ENCODE results near the gene CPNE6. TPM values are rescaled to one million over a fixed set of nuclear protein-coding genes. Genes with fewer than 3 reads are reported as not detected.
A peak's percentile ranks its signal among the peaks of the same experiment; 100 is the strongest.

CPNE6 gene
- total and polyA plus RNA-seq, 5 experiments from 2014 or later, result not detected

DNA sequence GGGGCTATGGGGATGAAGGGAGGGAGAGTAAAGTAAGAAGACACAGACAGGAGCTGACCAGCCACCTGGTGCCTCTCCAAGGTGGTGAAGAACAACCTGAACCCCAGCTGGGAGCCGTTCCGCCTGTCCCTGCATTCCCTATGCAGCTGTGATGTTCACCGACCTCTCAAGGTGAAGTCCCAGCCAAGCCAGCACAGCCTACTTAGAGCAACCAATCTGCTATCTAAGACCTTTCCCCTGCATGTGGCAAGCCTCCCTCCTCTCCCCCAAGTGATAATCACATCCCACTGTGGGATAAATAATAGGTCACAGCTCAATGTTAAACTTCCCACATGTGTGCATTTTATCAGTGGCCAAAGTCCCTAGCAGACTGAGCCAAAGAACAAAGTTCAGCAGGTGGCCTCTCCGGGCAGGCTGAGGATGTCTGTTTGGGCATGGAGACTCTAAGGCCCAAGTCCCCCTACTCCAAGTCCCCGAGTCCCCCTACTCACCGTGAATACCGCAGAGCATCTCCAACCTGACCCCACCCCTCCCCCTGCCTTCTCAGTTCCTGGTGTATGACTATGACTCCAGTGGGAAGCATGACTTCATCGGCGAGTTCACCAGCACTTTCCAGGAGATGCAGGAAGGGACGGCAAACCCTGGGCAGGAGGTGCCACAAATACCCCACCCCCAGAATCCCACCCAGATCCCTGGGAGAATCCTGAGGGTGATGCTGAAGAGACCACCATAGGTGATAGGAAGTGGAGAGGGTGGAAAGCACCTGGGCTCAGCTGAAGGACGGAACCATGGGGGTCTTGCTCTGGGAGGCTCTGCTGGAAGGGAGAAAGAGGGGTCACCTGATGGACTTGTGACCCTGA, 3.5 kb downstream of the CPNE6 start:
- Mint-ChIP-seq H3K4me3 (no peak overlapping the region), H3K27me3 (peaks cover 0 to 4% (median 0%) of the 10 kb centered on the region in 5 donors), H3K9me3 (no peaks in the 10 kb centered on the region), H3K4me1 (peaks cover 3 to 11% (median 6%) of the 10 kb centered on the region in 4 donors), H3K27ac (peak overlapping the region in 3 of 10 donors; percentile 53 to 85 (median 58)), H3K36me3 (no peaks in the 10 kb centered on the region)
- no peak for DNase-seq
- POLR2A ChIA-PET, result no interaction called here
- ATAC-seq, result no peak

DNA sequence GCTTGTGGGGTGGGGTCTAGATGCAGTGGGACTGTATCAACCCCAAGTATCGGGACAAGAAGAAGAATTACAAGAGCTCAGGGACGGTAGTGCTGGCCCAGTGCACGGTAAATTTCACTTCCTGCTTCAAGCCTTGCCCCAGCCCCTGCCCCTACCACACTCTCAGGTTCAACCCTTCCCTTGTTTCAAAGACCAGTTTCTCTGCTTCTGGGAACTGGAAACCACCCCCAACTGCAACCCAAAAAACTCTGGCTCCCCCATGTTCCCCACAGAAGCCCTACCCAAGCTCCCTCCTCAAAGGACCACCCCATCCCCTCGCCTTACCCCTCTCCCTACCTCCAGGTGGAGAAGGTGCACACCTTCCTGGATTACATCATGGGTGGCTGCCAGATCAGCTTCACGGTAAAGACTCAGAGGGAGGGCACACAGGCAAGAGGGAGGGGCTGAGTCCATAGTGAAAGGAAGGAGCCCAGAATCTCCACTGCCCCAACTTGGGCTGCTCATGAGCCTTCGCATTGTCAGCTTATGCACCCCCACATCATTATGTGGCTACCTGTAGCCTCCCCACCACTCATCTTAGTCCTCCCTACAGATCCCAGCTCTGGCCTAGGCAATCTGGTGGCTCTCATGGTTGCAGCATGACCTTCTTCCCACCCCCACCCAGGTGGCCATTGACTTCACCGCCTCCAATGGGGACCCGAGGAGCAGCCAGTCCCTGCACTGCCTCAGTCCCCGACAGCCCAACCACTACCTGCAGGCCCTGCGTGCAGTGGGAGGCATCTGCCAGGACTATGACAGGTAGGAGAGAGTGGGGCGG, 4.3 kb downstream of the CPNE6 start:
- Mint-ChIP-seq H3K9me3 (no peaks in the 10 kb centered on the region), H3K36me3 (no peaks in the 10 kb centered on the region), H3K4me1 (peaks cover 6 to 20% (median 14%) of the 10 kb centered on the region in 4 donors), H3K27me3 (peaks cover 0 to 4% (median 0%) of the 10 kb centered on the region in 5 donors), H3K27ac (peak overlapping the region in 2 of 10 donors; percentile 58 to 67), H3K4me3 (no peak overlapping the region)
- POLR2A ChIA-PET, result no interaction called here
- ATAC-seq (no peak), DNase-seq (no peak)

DNA sequence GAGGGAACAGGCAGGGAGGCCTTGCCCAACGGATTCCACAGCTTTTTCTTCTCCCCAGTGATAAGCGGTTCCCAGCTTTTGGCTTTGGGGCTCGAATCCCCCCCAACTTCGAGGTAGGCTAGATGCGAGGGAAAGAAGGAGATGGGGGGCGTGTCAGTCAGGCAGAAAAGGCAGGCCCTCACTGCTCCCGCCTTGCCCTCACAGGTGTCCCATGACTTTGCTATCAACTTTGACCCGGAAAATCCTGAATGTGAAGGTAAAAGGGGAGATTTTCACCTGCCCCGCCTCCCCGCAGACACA, 4.9 kb downstream of the CPNE6 start:
- peaks cover 6 to 23% (median 17%) of the 10 kb centered on the region in 4 donors for H3K4me1 Mint-ChIP-seq
- H3K4me3 Mint-ChIP-seq, result no peak overlapping the region
- no peaks in the 10 kb centered on the region for H3K36me3 Mint-ChIP-seq
- no peaks in the 10 kb centered on the region for H3K27me3 Mint-ChIP-seq
- DNase-seq (no peak), ATAC-seq (no peak)
- no peaks in the 10 kb centered on the region for H3K9me3 Mint-ChIP-seq
- H3K27ac Mint-ChIP-seq, result no peak overlapping the region
- POLR2A ChIA-PET, result no interaction called here

DNA sequence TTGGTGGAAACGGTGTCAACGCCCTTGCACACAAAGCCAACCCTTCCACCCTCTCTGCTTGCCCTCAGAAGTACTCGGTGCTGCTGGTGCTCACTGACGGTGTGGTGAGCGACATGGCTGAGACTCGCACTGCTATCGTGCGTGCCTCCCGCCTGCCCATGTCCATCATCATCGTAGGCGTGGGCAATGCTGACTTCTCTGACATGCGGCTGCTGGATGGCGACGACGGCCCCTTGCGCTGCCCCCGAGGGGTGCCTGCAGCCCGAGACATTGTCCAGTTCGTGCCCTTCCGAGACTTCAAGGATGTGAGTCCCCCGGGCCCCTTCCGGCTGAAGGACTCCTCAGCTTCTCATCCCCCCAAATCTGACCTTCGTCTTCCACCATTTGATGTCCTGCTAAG, 5.7 kb downstream of the CPNE6 start:
- H3K4me1 Mint-ChIP-seq, result peaks cover 10 to 27% (median 22%) of the 10 kb centered on the region in 4 donors
- H3K27ac Mint-ChIP-seq, result peak overlapping the region in 1 of 10 donors; percentile 65
- H3K36me3 Mint-ChIP-seq, result no peaks in the 10 kb centered on the region
- no peak for DNase-seq
- POLR2A ChIA-PET, result no interaction called here
- no peaks in the 10 kb centered on the region for H3K9me3 Mint-ChIP-seq
- no peak for ATAC-seq
- H3K27me3 Mint-ChIP-seq, result no peaks in the 10 kb centered on the region
- no peak overlapping the region for H3K4me3 Mint-ChIP-seq

DNA sequence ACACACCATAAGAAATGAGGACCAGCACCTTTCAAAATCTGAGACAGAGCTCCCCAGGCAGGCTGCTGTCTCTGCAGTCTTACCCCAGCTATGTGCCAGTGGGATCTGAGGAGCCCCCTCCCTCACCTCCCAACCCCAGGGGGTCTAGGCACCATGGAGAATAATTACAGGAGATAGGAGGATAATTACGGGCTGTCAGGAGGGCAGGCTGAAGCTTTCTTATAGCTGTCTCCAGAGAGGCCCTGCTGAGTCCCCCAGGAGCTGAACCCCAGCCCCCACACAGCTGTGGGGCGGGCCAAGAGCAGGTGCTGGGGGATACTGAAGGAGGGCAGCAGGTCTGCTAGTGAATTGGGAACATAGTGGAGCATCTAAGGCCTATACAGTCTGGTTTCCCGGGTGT, 6.8 kb downstream of the CPNE6 start:
- ATAC-seq, result no peak
- no peak for DNase-seq
- Mint-ChIP-seq H3K27ac (peak overlapping the region in 4 of 10 donors; percentile 20 to 52 (median 28)), H3K4me3 (peak overlapping the region in 1 of 10 donors; percentile 20), H3K9me3 (no peaks in the 10 kb centered on the region), H3K4me1 (peaks cover 12 to 28% (median 26%) of the 10 kb centered on the region in 4 donors), H3K36me3 (no peaks in the 10 kb centered on the region), H3K27me3 (no peaks in the 10 kb centered on the region)
- POLR2A ChIA-PET, result interaction anchor here (0.9 kb wide), 1 partner anchor 10 kb away, joined by 3 read pairs; no protein-coding TSS in a partner anchor

DNA sequence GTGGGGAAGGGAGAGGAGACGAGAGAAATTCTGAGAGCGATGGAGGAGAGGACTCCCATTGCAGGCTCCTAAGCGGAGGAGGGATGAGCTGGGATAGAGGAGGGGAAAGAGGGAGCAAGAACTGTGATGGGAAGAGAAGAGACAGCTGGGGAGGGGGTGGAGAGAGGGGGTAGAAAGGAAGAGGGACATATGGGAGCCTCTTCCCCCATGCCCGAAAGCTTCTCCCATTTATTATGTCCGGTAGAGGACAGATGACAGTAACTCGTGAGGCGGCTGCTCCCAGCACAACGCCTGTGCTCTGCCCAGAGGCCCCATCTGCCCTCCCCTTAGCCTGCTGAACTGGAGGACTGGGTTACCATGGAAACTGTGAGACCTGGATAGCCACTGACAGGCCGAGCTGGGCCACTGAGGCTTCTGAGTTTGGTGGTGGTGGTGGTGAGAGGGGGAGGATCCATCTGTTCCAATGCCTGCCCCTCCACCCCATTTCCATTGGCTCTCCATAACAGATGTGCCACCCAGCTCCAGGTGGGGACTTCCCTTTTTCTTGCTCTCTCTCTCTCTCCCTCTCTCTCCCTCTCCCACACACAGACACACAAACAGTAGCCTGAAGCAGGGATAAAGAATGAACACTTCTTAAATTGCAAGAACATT, 8.3 kb downstream of the CPNE6 start:
- Mint-ChIP-seq H3K9me3 (no peaks in the 10 kb centered on the region), H3K27ac (peak overlapping the region in 4 of 10 donors; percentile 55 to 83 (median 67)), H3K27me3 (no peaks in the 10 kb centered on the region), H3K36me3 (no peaks in the 10 kb centered on the region), H3K4me1 (peaks cover 16 to 28% (median 26%) of the 10 kb centered on the region in 4 donors), H3K4me3 (peak overlapping the region in 3 of 10 donors; percentile 41 to 87 (median 62))
- ATAC-seq, result no peak
- no peak for DNase-seq
- POLR2A ChIA-PET, result interaction anchor here (0.5 to 4.0 kb wide), 10 partner anchors 11 to 211 kb away, joined by 3 to 50 read pairs (median 10); partner anchors contain the start of genes CARMIL3, CHMP4A, PCK2 and PSME1

DNA sequence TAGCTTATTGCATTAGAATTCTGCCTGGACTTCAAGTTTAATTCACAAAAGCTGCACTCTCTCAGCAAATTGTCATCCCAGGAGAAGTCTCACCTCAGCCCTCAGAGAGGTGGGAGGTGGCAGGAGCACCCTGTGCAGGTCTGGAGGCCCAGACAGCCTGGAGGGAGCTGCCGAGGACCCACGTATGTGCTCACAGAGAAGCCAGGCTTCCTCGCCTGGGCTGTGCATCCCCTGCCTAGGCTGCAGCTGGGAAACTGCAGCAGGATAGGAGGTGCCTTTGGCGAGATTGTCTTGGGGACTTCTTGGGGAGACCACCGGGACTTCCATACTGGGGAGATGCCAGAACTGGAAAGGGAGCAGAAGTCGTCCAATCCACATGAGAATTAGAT, 8.8 kb downstream of the CPNE6 start:
- no peaks in the 10 kb centered on the region for H3K36me3 Mint-ChIP-seq
- no peak for DNase-seq
- POLR2A ChIA-PET, result interaction anchor here (0.5 to 4.0 kb wide), 19 partner anchors 10 to 210 kb away, joined by 3 to 50 read pairs (median 10); partner anchors contain the start of genes CARMIL3, CHMP4A, DCAF11 and IRF9
- no peak for ATAC-seq
- peak overlapping the region; percentile 83 to 94 (median 87) for H3K4me3 Mint-ChIP-seq
- H3K4me1 Mint-ChIP-seq, result peaks cover 16 to 28% (median 26%) of the 10 kb centered on the region in 4 donors
- no peaks in the 10 kb centered on the region for H3K9me3 Mint-ChIP-seq
- H3K27ac Mint-ChIP-seq, result peak overlapping the region in 9 of 10 donors; percentile 43 to 94 (median 83)
- no peaks in the 10 kb centered on the region for H3K27me3 Mint-ChIP-seq

DNA sequence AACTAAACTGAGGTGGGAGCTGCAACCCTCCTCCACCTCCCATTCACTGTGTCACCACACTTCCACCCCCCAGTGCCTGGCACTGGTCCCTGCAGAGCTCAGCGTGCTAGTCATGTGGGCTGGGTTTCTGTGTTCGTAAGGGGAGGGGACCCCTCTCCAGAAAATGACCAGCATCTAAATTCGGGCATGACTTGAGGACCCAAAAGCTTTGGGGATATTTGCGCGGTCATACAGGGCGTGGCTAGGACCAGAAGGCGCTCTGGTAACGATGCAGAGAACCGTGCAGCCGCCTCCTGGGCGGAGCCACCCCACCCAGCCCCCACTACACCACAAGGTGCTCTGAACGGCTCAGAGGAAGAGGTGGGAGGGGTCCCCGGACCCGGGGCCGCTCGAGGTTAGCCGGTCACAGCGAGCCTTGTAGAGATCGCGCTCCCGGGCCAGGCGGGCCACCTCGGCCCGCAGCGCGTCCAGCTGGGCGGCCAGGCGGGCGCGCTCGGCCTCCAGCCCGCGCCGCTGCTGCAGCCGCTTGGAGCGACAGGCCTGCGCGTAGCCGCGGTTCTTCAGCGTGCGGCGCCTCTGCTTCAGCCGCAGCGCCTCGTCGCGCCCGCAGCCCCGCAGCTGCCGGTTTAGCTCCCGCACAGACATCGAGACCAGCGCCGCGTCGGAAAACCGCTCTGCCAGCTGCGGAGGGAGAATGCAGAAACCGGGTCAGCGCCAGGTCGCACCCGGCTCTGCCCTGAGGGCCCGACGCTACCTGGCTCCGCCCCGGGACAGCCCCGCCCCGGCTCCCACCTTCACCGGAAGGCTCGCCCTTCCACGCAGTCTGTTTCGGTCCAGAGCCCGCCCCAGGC, 9.8 kb downstream of the CPNE6 start:
- Mint-ChIP-seq H3K9me3 (no peaks in the 10 kb centered on the region), H3K36me3 (no peaks in the 10 kb centered on the region), H3K27ac (peak overlapping the region; percentile 67 to 95 (median 90)), H3K27me3 (no peaks in the 10 kb centered on the region), H3K4me1 (peaks cover 13 to 28% (median 22%) of the 10 kb centered on the region in 4 donors), H3K4me3 (peak overlapping the region; percentile 84 to 94 (median 87))
- peak; percentile 45 to 84 (median 66) for DNase-seq
- POLR2A ChIA-PET, result interaction anchor here (0.6 to 4.0 kb wide), 31 partner anchors 9 to 986 kb away, joined by 3 to 50 read pairs (median 6); partner anchors contain the start of genes ACIN1, C14orf119, CARMIL3 and CHMP4A
- peak; percentile 90 for ATAC-seq

DNA sequence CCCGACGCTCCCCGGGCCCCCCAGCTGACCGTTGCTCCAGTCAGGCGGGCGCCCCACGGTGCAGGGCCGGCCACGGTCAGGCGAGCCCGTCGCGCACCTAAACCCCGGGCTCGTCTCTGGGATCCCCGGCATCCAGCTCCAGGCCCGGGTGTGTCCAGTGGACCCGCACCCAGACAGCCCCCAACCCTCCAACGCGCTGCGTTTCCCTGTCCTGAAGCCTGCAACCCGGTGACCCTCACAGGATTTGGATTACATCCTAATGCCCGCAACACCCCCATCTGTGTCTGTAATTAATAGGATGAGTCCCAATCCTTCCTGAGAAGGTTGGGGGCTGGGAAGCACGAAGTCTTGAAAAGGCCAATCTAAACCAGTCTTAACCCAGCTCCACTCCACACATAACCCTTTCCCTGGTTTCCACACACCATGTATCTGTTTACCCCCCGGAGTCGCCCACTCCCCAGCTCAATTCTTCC, 10.4 kb downstream of the CPNE6 start:
- H3K27ac Mint-ChIP-seq, result peak overlapping the region; percentile 76 to 94 (median 89)
- POLR2A ChIA-PET, result interaction anchor here (0.9 to 4.0 kb wide), 26 partner anchors 9 to 987 kb away, joined by 3 to 50 read pairs (median 8); partner anchors contain the start of genes ACIN1, C14orf119, CARMIL3 and CHMP4A
- no peak for DNase-seq
- peaks cover 13 to 28% (median 22%) of the 10 kb centered on the region in 4 donors for H3K4me1 Mint-ChIP-seq
- H3K4me3 Mint-ChIP-seq, result peak overlapping the region; percentile 78 to 91 (median 85)
- H3K36me3 Mint-ChIP-seq, result no peaks in the 10 kb centered on the region
- no peaks in the 10 kb centered on the region for H3K27me3 Mint-ChIP-seq
- ATAC-seq, result no peak
- no peaks in the 10 kb centered on the region for H3K9me3 Mint-ChIP-seq

DNA sequence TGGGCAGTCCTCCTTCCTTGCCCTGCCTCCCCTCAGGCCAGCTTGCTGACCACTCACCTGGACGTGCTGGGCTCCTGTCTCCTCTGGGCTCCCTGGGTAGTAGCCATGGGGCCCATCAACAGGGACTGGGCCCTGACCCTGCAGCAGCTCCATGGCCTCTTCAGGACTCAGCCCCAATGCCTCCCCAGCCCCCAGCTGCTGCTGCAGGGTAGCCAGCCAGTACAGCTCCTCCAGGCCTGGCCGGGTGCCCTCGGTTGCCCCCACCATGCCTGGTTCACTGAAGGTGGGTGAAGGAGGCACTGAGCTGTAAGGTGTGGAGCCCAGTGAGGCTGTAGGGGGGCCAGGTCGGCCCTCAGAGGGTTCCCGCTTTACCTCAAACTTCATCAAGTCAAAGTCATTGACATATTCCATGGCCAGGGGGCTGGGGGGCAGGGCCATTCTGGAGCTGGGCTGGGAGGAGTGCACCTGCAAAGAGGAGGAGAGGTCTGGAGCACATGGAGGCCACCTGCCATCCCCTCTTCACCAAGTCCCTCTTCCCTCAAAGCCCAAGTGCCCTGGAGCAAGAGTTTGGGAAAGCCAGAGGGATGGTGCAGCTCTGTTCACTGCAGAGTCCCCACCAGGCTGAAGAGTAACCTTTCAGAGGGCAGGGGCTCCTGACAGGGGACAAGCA, 11.2 kb downstream of the CPNE6 start:
- ATAC-seq (no peak), DNase-seq (no peak)
- no peaks in the 10 kb centered on the region for H3K9me3 Mint-ChIP-seq
- peaks cover 13 to 28% (median 21%) of the 10 kb centered on the region in 4 donors for H3K4me1 Mint-ChIP-seq
- H3K36me3 Mint-ChIP-seq, result no peaks in the 10 kb centered on the region
- POLR2A ChIA-PET, result interaction anchor here (0.9 to 4.0 kb wide), 15 partner anchors 8 to 987 kb away, joined by 3 to 50 read pairs (median 10); partner anchors contain the start of genes ACIN1, C14orf119, CARMIL3 and CHMP4A
- H3K27ac Mint-ChIP-seq, result peak overlapping the region in 9 of 10 donors; percentile 76 to 94 (median 91)
- no peaks in the 10 kb centered on the region for H3K27me3 Mint-ChIP-seq
- H3K4me3 Mint-ChIP-seq, result peak overlapping the region; percentile 78 to 91 (median 85)

DNA sequence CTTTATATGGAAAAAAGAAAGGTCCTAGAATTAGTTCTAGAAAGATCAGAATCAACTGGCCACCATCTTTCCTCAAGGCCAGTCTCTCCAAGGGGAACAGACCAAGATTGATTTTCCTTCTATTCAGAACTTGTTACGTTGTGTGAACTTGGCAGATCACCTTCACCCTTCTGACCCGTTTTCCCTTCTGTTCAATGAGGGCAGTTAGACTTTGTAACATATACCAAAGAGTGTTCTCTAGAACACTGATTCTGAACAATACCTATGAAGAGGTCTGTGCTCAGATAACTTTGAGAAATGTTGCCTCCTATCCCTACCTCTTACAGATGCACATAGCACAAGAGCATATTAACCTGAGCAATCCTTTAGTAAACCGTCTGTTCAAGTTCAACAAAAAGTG, 12.1 kb downstream of the CPNE6 start:
- Mint-ChIP-seq H3K27ac (peak overlapping the region in 4 of 10 donors; percentile 3 to 94 (median 28)), H3K36me3 (no peaks in the 10 kb centered on the region), H3K9me3 (no peaks in the 10 kb centered on the region), H3K4me3 (no peak overlapping the region), H3K27me3 (no peaks in the 10 kb centered on the region), H3K4me1 (peaks cover 13 to 28% (median 21%) of the 10 kb centered on the region in 4 donors)
- DNase-seq (no peak), ATAC-seq (no peak)
- POLR2A ChIA-PET, result no interaction called here
